Right lobe of liver (tissue), 6 donors: ENCODE results near the gene RHO. TPM values are rescaled to one million over a fixed set of nuclear protein-coding genes. Genes with fewer than 3 reads are reported as not detected.

Source experiments
- ATAC-seq, 4 donors: fragments of 200-7000 bp; cut with Tn5 transposase; one replicate each; pipeline ENCODE4 v1.9.1; 2020; ENCODE audit warnings: mild to moderate bottlenecking in 4 of 4, moderate library complexity in 4 of 4
- DNase-seq, 3 donors: peaks; one replicate each; pipeline ENCODE4 v3.0.0-alpha.2; 2020
- H3K27ac ChIP-seq, 3 donors: fragments of 200-600 bp; one replicate each; pipeline ENCODE4 v1.8.0; 2022
- H3K27me3 ChIP-seq, 2 donors: fragments of 200-600 bp; one replicate each; pipeline ENCODE4 v1.8.0; 2022
- H3K36me3 ChIP-seq, 4 donors: fragments of 200-600 bp; sonication (generic) in 1 of 4; one replicate each; pipeline versions ENCODE4 v1.5.1 to v1.8.0; 2017 to 2022; ENCODE audit warnings: control low read depth in 1 of 4
- H3K4me1 ChIP-seq, 4 donors: fragments of 200-600 bp; sonication (generic) in 1 of 4; one replicate each; pipeline versions ENCODE4 v1.5.1 to v1.8.0; 2017 to 2022; ENCODE audit warnings: control low read depth in 1 of 4
- H3K4me3 ChIP-seq, 3 donors: fragments of 200-600 bp; one replicate each; pipeline ENCODE4 v1.8.0; 2022
- H3K9me3 ChIP-seq, 4 donors: fragments of 200-600 bp; sonication (generic) in 1 of 4; one replicate each; pipeline versions ENCODE4 v1.5.1 to v1.8.0; 2017 to 2022; ENCODE audit warnings: control low read depth in 1 of 4
- CTCF ChIP-seq, 4 donors: fragments of 200-600 bp in 3 of 4; fragments of 450-650 bp in 1 of 4; IDR thresholded peaks; one replicate each; pipeline versions ENCODE4 v1.5.1 to v1.8.0; 2016 to 2022; ENCODE audit warnings: antibody characterized with exemption in 4 of 4, mild to moderate bottlenecking in 2 of 4
- POLR2A ChIP-seq: fragments of 450-650 bp; IDR thresholded peaks from one replicate; pipeline ENCODE4 v1.6.1; 2017; ENCODE audit warnings: antibody characterized with exemption, mild to moderate bottlenecking
- WGBS: methylation state at CpG from one replicate; pipeline ENCODE4 v1.1.6; 2018; ENCODE audit warnings: low coverage, low lambda C conversion rate; ENCODE audit not compliant: insufficient coverage; ENCODE audit errors: missing lambda C conversion rate; 5-methylcytosine and 5-hydroxymethylcytosine counted together
- intact Hi-C, 2 donors: fragments of 100-400 bp; cut with DNase I; formaldehyde crosslinking; loops; one replicate each; pipeline versions ENCODE4 v1.11.2 to v1.14.1; 2022
- total RNA-seq, 6 experiments: library from RNA; depleted of rRNA in 2 of 6; stranded (reverse); fragments of >200 nt in 2 of 6; fragmentation: NEBNext Ultra II Directional in 3 of 6; extraction: Animal tissue kit (Norgen Biotek cat#: 25700) in 3 of 6; gene quantifications; one replicate each; pipeline versions ENCODE4 v1.1.0 to v1.2.4, GENCODE V29; 2016 to 2023
- donor health status: DM: no; HTN: yes; CAD: no.
- donor health status: DM: no; HTN: no; CAD: no.
- donor health status: DM: no; HTN: no; CAD: no.
- donor health status: DM: no; HTN: yes; CAD: no.
- donor health status: DM: no; HTN: yes; CAD: no.

Gene RHO
- total RNA-seq, 6 experiments from 2014 or later, result not detected

DNA sequence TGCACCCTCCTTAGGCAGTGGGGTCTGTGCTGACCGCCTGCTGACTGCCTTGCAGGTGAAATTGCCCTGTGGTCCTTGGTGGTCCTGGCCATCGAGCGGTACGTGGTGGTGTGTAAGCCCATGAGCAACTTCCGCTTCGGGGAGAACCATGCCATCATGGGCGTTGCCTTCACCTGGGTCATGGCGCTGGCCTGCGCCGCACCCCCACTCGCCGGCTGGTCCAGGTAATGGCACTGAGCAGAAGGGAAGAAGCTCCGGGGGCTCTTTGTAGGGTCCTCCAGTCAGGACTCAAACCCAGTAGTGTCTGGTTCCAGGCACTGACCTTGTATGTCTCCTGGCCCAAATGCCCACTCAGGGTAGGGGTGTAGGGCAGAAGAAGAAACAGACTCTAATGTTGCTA, 2.4 kb downstream of the RHO start:
- intact Hi-C loops, result no loop called here
- Histone ChIP-seq H3K9me3 (no peaks in the 10 kb centered on the region), H3K27me3 (no peaks in the 10 kb centered on the region), H3K4me3 (no peak overlapping the region), H3K4me1 (peaks cover 0 to 8% (median 0%) of the 10 kb centered on the region in 4 donors), H3K36me3 (no peaks in the 10 kb centered on the region), H3K27ac (no peak overlapping the region)
- TF ChIP-seq POLR2A, result no peak
- TF ChIP-seq CTCF (IDR thresholded peaks at IDR 0.05), result no peak
- WGBS, result 81% methylated on average over 6 of the region's 13 CpGs
- no peak for ATAC-seq
- no peak for DNase-seq

DNA sequence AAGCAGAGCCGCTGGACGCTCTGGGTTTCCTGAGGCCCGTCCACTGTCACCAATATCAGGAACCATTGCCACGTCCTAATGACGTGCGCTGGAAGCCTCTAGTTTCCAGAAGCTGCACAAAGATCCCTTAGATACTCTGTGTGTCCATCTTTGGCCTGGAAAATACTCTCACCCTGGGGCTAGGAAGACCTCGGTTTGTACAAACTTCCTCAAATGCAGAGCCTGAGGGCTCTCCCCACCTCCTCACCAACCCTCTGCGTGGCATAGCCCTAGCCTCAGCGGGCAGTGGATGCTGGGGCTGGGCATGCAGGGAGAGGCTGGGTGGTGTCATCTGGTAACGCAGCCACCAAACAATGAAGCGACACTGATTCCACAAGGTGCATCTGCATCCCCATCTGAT, 3.3 kb downstream of the RHO start:
- DNase-seq (no peak), ATAC-seq (no peak)
- Histone ChIP-seq H3K36me3 (no peaks in the 10 kb centered on the region), H3K4me3 (no peak overlapping the region), H3K27ac (no peak overlapping the region), H3K27me3 (no peaks in the 10 kb centered on the region), H3K9me3 (no peaks in the 10 kb centered on the region), H3K4me1 (peaks cover 0 to 8% (median 0%) of the 10 kb centered on the region in 4 donors)
- TF ChIP-seq CTCF (IDR thresholded peaks at IDR 0.05) (no peak), POLR2A (no peak)
- intact Hi-C loops, result no loop called here
- 85% methylated on average over 6 of the region's 11 CpGs for WGBS

- intact Hi-C loops, result no loop called here
- TF ChIP-seq CTCF (IDR thresholded peaks at IDR 0.05) (no peak), POLR2A (no peak)
- no peaks in the 10 kb centered on the region for H3K9me3 ChIP-seq
- no peak overlapping the region for H3K4me3 ChIP-seq
- no peak for ATAC-seq
- H3K36me3 ChIP-seq, result no peaks in the 10 kb centered on the region
- H3K27ac ChIP-seq, result no peak overlapping the region
- peaks cover 0 to 8% (median 0%) of the 10 kb centered on the region in 4 donors for H3K4me1 ChIP-seq
- DNase-seq, result no peak
- WGBS, result 84% methylated on average over 8 of the region's 20 CpGs
- no peaks in the 10 kb centered on the region for H3K27me3 ChIP-seq
These were observed 3.8 kb downstream of the RHO start for GRCh38 chr3:129532261-129532660.

- H3K4me1 ChIP-seq, result peaks cover 0 to 8% (median 0%) of the 10 kb centered on the region in 4 donors
- 92% methylated on average over 7 of the region's 16 CpGs for WGBS
- no peaks in the 10 kb centered on the region for H3K36me3 ChIP-seq
- no peak overlapping the region for H3K27ac ChIP-seq
- TF ChIP-seq CTCF (IDR thresholded peaks at IDR 0.05), result no peak
- no peak for TF ChIP-seq POLR2A
- intact Hi-C loops, result no loop called here
- H3K27me3 ChIP-seq, result no peaks in the 10 kb centered on the region
- ATAC-seq, result no peak
- H3K4me3 ChIP-seq, result no peak overlapping the region
- no peak for DNase-seq
- H3K9me3 ChIP-seq, result no peaks in the 10 kb centered on the region
These were observed 5.0 kb downstream of the RHO start for GRCh38 chr3:129533406-129533805.
